GM12865 (cell line): ENCODE data around the gene OR52D1.

ENCODE experiments used
- DNase-seq: peaks from one replicate; pipeline ENCODE4 v3.0.0; 2010; ENCODE audit warnings: low read depth
- H3K4me3 ChIP-seq: 2 replicates; pipeline ENCODE4 v1.5.1; 2011; ENCODE audit warnings: mild to moderate bottlenecking, low read depth, low read length, control low read depth
- TF ChIP-seq, protein P1 (sequence below): IDR thresholded peaks from 2 replicates; pipeline ENCODE4 v1.5.1; 2011; ENCODE audit warnings: low read length, control low read depth, low read depth, inconsistent platforms; ENCODE audit not compliant: insufficient read depth; ENCODE audit errors: missing control alignments

OR52D1 gene

DNA sequence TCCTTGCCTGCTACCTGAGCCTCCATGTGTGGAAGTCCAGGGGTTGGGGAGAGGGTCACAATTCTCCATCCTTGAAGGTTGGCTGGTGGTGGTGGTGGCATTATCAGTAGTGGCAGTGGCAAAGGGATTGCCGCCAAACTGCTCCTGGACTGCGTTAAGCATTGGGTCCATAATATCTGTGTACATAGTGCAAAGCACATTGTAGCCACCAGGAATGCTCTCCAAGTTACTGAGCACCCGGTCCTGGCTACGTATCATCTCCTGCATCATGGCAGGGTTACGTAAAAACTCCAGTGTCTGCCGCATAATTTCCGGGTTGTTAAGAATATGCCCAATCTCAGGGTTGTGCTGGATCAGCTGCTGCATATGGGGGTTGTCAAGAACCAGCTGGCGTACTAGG is 20.1 kb downstream of the OR52D1 start:
- TF ChIP-seq, protein P1, sequence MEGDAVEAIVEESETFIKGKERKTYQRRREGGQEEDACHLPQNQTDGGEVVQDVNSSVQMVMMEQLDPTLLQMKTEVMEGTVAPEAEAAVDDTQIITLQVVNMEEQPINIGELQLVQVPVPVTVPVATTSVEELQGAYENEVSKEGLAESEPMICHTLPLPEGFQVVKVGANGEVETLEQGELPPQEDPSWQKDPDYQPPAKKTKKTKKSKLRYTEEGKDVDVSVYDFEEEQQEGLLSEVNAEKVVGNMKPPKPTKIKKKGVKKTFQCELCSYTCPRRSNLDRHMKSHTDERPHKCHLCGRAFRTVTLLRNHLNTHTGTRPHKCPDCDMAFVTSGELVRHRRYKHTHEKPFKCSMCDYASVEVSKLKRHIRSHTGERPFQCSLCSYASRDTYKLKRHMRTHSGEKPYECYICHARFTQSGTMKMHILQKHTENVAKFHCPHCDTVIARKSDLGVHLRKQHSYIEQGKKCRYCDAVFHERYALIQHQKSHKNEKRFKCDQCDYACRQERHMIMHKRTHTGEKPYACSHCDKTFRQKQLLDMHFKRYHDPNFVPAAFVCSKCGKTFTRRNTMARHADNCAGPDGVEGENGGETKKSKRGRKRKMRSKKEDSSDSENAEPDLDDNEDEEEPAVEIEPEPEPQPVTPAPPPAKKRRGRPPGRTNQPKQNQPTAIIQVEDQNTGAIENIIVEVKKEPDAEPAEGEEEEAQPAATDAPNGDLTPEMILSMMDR: no peak
- DNase-seq: no peak
- no peak overlapping the region for H3K4me3 ChIP-seq

DNA sequence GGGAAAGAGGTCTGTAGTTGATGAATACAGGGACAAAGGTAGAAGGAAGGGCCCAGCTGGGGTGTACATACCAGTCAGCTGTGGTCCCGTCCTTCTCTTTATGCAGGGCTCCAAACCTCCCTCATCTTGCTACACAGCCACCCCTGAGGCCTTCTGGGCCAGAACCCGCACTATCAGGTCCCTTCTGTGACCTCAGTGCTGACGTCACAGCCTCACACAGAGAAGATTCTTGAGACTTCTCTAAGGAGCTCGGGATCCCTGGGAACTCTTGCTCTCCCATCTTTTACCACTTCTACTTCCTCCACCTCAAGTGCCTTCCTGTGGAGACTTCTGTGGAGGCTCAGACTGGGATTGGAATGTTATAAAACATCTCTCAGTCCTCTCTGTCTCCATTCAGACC is 21.3 kb downstream of the OR52D1 start, which contains the start of gene UBQLN3:
Gene UBQLN3, minus strand, starts transcription at position 155 of the 400 bp plus-strand sequence. CDS start 399 bp downstream, outside the sequence.
- TF ChIP-seq, protein P1: no peak

GRCh38 chr11:5514841-5515240 is 26.4 kb downstream of the OR52D1 start:
- H3K4me3 ChIP-seq: no peak overlapping the region
- TF ChIP-seq, protein P1: no peak
- DNase-seq: no peak

More for the DNA sequence above, 21.3 kb downstream of the OR52D1 start, which contains the start of gene UBQLN3:
- no peak for DNase-seq
- no peak within 1 kb of the TSS for H3K4me3 ChIP-seq

- TF ChIP-seq, protein P1: no peak
- no peak for DNase-seq
- no peak within 1 kb of the TSS for H3K4me3 ChIP-seq
These were observed 28.1 kb downstream of the OR52D1 start, which contains the start of gene UBQLNL for GRCh38 chr11:5516599-5516998. Gene UBQLNL, minus strand, starts transcription at chr11:5516699. Its CDS starts 258 bp downstream, at chr11:5516441.

- TF ChIP-seq, protein P1: no peak
- H3K4me3 ChIP-seq: no peak overlapping the region
- no peak for DNase-seq
These were observed 33.1 kb downstream of the OR52D1 start for GRCh38 chr11:5521540-5521939.

DNA sequence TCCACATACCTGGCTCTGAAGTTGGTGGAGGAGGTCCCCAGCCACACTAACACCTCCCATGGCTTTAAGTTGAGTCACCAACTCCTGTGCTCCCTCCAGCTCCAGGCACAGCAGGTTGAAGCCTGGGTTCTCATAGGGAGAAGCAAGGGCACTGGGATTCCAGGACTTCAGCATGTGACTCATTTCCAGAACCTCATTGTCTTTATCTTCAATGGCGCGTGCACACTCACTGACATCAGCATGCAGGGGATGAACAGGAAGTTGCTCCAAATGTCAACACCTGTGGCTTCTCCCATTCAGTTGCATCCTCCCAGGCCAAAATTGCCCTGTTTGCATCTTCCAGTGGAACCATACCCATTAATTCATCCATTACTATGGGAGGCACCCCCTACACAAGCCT is 33.8 kb downstream of the OR52D1 start:
- H3K4me3 ChIP-seq: no peak overlapping the region
- TF ChIP-seq, protein P1: no peak
- no peak for DNase-seq

DNA sequence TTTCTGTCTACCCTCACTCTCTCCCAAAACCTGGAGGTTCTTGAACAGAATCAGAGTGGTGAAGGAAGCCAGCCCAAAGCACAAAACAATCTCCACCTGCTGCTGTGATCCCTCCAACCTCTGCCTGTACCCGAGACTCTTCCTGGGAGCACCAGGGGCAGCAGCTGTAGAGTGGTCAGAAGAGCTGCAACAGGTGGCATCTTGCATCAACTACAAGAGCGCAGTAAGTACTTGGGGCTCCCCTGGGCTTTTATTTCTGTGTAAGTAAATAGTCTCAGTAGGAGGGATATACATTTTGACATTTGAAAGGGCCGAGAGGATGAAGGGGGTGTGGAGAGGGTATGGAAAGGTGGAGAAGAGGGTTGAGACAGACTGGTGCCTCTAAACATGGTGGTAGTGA is 36.3 kb downstream of the OR52D1 start:
- TF ChIP-seq, protein P1: no peak
- no peak for DNase-seq
- no peak overlapping the region for H3K4me3 ChIP-seq
